Neural cell (in vitro differentiated cells): ENCODE measurements around the gene RBM4B. TPM values are rescaled to one million over a fixed set of nuclear protein-coding genes. Genes with fewer than 3 reads are reported as not detected.

Source experiments
- H2AFZ ChIP-seq: fragments of 200-600, 300-800 bp; sonication (generic), shearing (Covaris generic); 2 replicates; pipeline ENCODE4 v1.6.0; 2014; ENCODE audit warnings: low read depth, mild to moderate bottlenecking, antibody characterized with exemption, low read length, moderate library complexity
- H3F3A ChIP-seq: fragments of 200-600 bp; shearing (Covaris generic); 2 replicates; pipeline ENCODE4 v1.6.1; 2016; ENCODE audit warnings: mild to moderate bottlenecking, moderate library complexity, mixed read lengths, antibody characterized with exemption, low read length; ENCODE audit not compliant: insufficient read depth, poor library complexity, severe bottlenecking
- H3K27ac ChIP-seq: fragments of 200-600, 300-800 bp; sonication (generic), shearing (Covaris generic); 2 replicates; pipeline ENCODE4 v1.5.1; 2014; ENCODE audit warnings: mild to moderate bottlenecking, low read length, moderate library complexity
- H3K27me3 ChIP-seq: fragments of 300-800, 200-600 bp; sonication (generic), shearing (Covaris generic); 2 replicates; pipeline ENCODE4 v1.6.0; 2014; ENCODE audit warnings: mild to moderate bottlenecking, low read depth, low read length, moderate library complexity; ENCODE audit not compliant: insufficient read depth
- H3K36me3 ChIP-seq: fragments of 300-800, 200-600 bp; sonication (generic), shearing (Covaris generic); 2 replicates; pipeline ENCODE4 v1.5.1; 2014; ENCODE audit warnings: mild to moderate bottlenecking, antibody characterized with exemption, low read length, moderate library complexity; ENCODE audit not compliant: insufficient read depth
- H3K4me2 ChIP-seq: fragments of 300-800, 200-600 bp; sonication (generic), shearing (Covaris generic); 2 replicates; pipeline ENCODE4 v1.6.0; 2014; ENCODE audit warnings: mild to moderate bottlenecking, low read length
- H3K4me3 ChIP-seq: fragments of 300-800, 200-600 bp; sonication (generic), shearing (Covaris generic); 2 replicates; pipeline ENCODE4 v1.5.1; 2014; ENCODE audit warnings: mild to moderate bottlenecking, low read length, moderate library complexity
- H3K79me2 ChIP-seq: fragments of 200-600 bp; shearing (Covaris generic); replicated peaks from 2 replicates; pipeline ENCODE4 v1.6.0; 2014; ENCODE audit warnings: mild to moderate bottlenecking, low read length, moderate library complexity; ENCODE audit not compliant: insufficient read depth
- H3K9ac ChIP-seq: fragments of 300-800, 200-600 bp; sonication (generic), shearing (Covaris generic); 2 replicates; pipeline ENCODE4 v1.6.1; 2016; ENCODE audit warnings: mild to moderate bottlenecking, low read length, mixed read lengths
- H3K9me2 ChIP-seq: fragments of 200-600 bp; shearing (Covaris generic); 2 replicates; pipeline ENCODE4 v1.6.1; 2016; ENCODE audit warnings: mild to moderate bottlenecking, low read length, mixed read lengths; ENCODE audit not compliant: insufficient read depth
- H3K9me3 ChIP-seq: fragments of 200-600, 300-800 bp; sonication (generic), shearing (Covaris generic); 2 replicates; pipeline ENCODE4 v1.6.1; 2016; ENCODE audit warnings: mild to moderate bottlenecking, mixed run types, low read length, moderate library complexity, mixed read lengths
- H4K20me1 ChIP-seq: fragments of 200-600 bp; shearing (Covaris generic); 2 replicates; pipeline ENCODE4 v1.6.1; 2016; ENCODE audit warnings: mild to moderate bottlenecking, mixed run types; ENCODE audit not compliant: insufficient read depth
- CTCF ChIP-seq: fragments of 450-650 bp; IDR thresholded peaks from 2 replicates; pipeline ENCODE4 v1.5.1; 2014; ENCODE audit warnings: antibody characterized with exemption, mild to moderate bottlenecking, moderate library complexity; ENCODE audit not compliant: poor library complexity, severe bottlenecking
- EP300 ChIP-seq: fragments of 450-650 bp; conservative IDR thresholded peaks from 2 replicates; pipeline ENCODE4 v1.6.1; 2014; ENCODE audit warnings: antibody characterized with exemption, mild to moderate bottlenecking, moderate library complexity; ENCODE audit not compliant: poor library complexity, severe bottlenecking
- EZH2 ChIP-seq: fragments of 200-600, 300-800 bp; shearing (Covaris generic), sonication (generic); IDR thresholded peaks from 2 replicates; pipeline ENCODE4 v1.6.1; 2014; ENCODE audit warnings: antibody characterized with exemption, low read length, borderline replicate concordance, mild to moderate bottlenecking; ENCODE audit not compliant: insufficient read depth, poor library complexity, severe bottlenecking
- MXI1 ChIP-seq: fragments of 450-650 bp; conservative IDR thresholded peaks from 2 replicates; pipeline ENCODE4 v1.6.1; 2014; ENCODE audit warnings: antibody characterized with exemption, mild to moderate bottlenecking; ENCODE audit not compliant: poor library complexity, severe bottlenecking
- POLR2AphosphoS5 ChIP-seq: IDR thresholded peaks from 2 replicates; pipeline ENCODE4 v1.6.1; 2012
- RAD21 ChIP-seq: fragments of 450-650 bp; conservative IDR thresholded peaks from 2 replicates; pipeline ENCODE4 v1.6.1; 2014; ENCODE audit warnings: antibody characterized with exemption, mild to moderate bottlenecking, moderate library complexity
- REST ChIP-seq: IDR thresholded peaks from 2 replicates; pipeline ENCODE4 v1.6.1; 2012; ENCODE audit warnings: borderline replicate concordance
- SMC3 ChIP-seq: fragments of 450-650 bp; conservative IDR thresholded peaks from 2 replicates; pipeline ENCODE4 v1.6.1; 2014; ENCODE audit warnings: antibody characterized with exemption, mild to moderate bottlenecking, moderate library complexity; ENCODE audit not compliant: poor library complexity
- TAF1 ChIP-seq: IDR thresholded peaks from 2 replicates; pipeline ENCODE4 v1.6.1; 2012; ENCODE audit warnings: low read depth
- polyA plus RNA-seq: library from polyadenylated mRNA; depleted of rRNA; stranded (reverse); fragments of >200 nt; gene quantifications from 2 replicates; pipeline ENCODE4 v1.2.3, GENCODE V29; 2014

The RBM4B gene
- polyA plus RNA-seq, 1 donor from 2014 or later: 197 TPM

- Histone ChIP-seq H3K9ac (no peak overlapping the region), H3K79me2 (no peaks in the 10 kb centered on the region), H3K27ac (no peak overlapping the region), H3K27me3 (no peaks in the 10 kb centered on the region), H3F3A (no peaks in the 10 kb centered on the region), H4K20me1 (no peaks in the 10 kb centered on the region), H3K36me3 (peaks cover 7% of the 10 kb centered on the region), H2AFZ (no peak overlapping the region), H3K4me3 (no peak overlapping the region), H3K4me2 (no peak overlapping the region), H3K9me2 (no peaks in the 10 kb centered on the region), H3K9me3 (no peaks in the 10 kb centered on the region)
- TF ChIP-seq REST (no peak), CTCF (no peak), TAF1 (no peak), EZH2 (no peak), RAD21 (no peak), MXI1 (no peak), EP300 (no peak), SMC3 (no peak), POLR2AphosphoS5 (no peak)
Observed at GRCh38 chr11:66707486-66707885, 29.8 kb upstream of the RBM4B start.

GRCh38 chr11:66706989-66707388, 29.3 kb upstream of the RBM4B start:
- Histone ChIP-seq H3K4me3 (no peak overlapping the region), H3K36me3 (peaks cover 7% of the 10 kb centered on the region), H3K9me3 (no peaks in the 10 kb centered on the region), H2AFZ (no peak overlapping the region), H3K9ac (no peak overlapping the region), H4K20me1 (no peaks in the 10 kb centered on the region), H3K4me2 (no peak overlapping the region), H3K9me2 (no peaks in the 10 kb centered on the region), H3K27ac (no peak overlapping the region), H3F3A (no peaks in the 10 kb centered on the region), H3K27me3 (no peaks in the 10 kb centered on the region), H3K79me2 (no peaks in the 10 kb centered on the region)
- TF ChIP-seq TAF1 (no peak), CTCF (no peak), EP300 (no peak)
